Measurements from ENCODE around the gene KCNG3. TPM values are rescaled to one million over a fixed set of nuclear protein-coding genes. Genes with fewer than 3 reads are reported as not detected.

The KCNG3 gene
- total RNA-seq, 1 experiment from 2014 or later = 0.94 TPM

- no TSS peak for BruUV-seq (replicated peaks)
- H3K4me3 Mint-ChIP-seq (ENCODE audit: low read depth, unreplicated experiment) = no peak overlapping the region
- H3K27me3 Mint-ChIP-seq (ENCODE audit: unreplicated experiment) = no peaks in the 10 kb centered on the region
- no peaks in the 10 kb centered on the region for H3K36me3 Mint-ChIP-seq (ENCODE audit: insufficient read depth, unreplicated experiment)
- no peak for DNase-seq
- CTCF ChIA-PET = no interaction called here
- H3K9me3 Mint-ChIP-seq (ENCODE audit: low read depth, unreplicated experiment) = no peaks in the 10 kb centered on the region
- no peak for TF ChIP-seq CTCF (IDR thresholded peaks at IDR 0.05; ENCODE audit: unreplicated experiment)
- no peaks in the 10 kb centered on the region for H3K4me1 Mint-ChIP-seq (ENCODE audit: low read depth, unreplicated experiment)
- no peak overlapping the region for H3K27ac Mint-ChIP-seq (ENCODE audit: unreplicated experiment)
- intact Hi-C loops (cut with micrococcal nuclease; ENCODE audit: unreplicated experiment) = no loop called here
Observed at GRCh38 chr2:42438685-42439084, 55.1 kb downstream of the KCNG3 start.

- Mint-ChIP-seq H3K27me3 (ENCODE audit: unreplicated experiment) (no peaks in the 10 kb centered on the region), H3K4me3 (ENCODE audit: low read depth, unreplicated experiment) (no peak overlapping the region), H3K4me1 (ENCODE audit: low read depth, unreplicated experiment) (no peaks in the 10 kb centered on the region), H3K36me3 (ENCODE audit: insufficient read depth, unreplicated experiment) (no peaks in the 10 kb centered on the region), H3K9me3 (ENCODE audit: low read depth, unreplicated experiment) (no peaks in the 10 kb centered on the region), H3K27ac (ENCODE audit: unreplicated experiment) (no peak overlapping the region)
- no peak for DNase-seq
- no peak for TF ChIP-seq CTCF (IDR thresholded peaks at IDR 0.05; ENCODE audit: unreplicated experiment)
- CTCF ChIA-PET = no interaction called here
- intact Hi-C loops (cut with micrococcal nuclease; ENCODE audit: unreplicated experiment) = no loop called here
- no TSS peak for BruUV-seq (replicated peaks)
Observed at GRCh38 chr2:42436370-42436769, 57.4 kb downstream of the KCNG3 start.

- no peak overlapping the region for H3K4me3 Mint-ChIP-seq (ENCODE audit: low read depth, unreplicated experiment)
- no peak for DNase-seq
- H3K27ac Mint-ChIP-seq (ENCODE audit: unreplicated experiment) = no peak overlapping the region
- no peaks in the 10 kb centered on the region for H3K4me1 Mint-ChIP-seq (ENCODE audit: low read depth, unreplicated experiment)
- no peak for TF ChIP-seq CTCF (IDR thresholded peaks at IDR 0.05; ENCODE audit: unreplicated experiment)
- BruUV-seq (replicated peaks) = no TSS peak
- H3K9me3 Mint-ChIP-seq (ENCODE audit: low read depth, unreplicated experiment) = no peaks in the 10 kb centered on the region
- CTCF ChIA-PET = no interaction called here
- no peaks in the 10 kb centered on the region for H3K36me3 Mint-ChIP-seq (ENCODE audit: insufficient read depth, unreplicated experiment)
- H3K27me3 Mint-ChIP-seq (ENCODE audit: unreplicated experiment) = no peaks in the 10 kb centered on the region
- intact Hi-C loops (cut with micrococcal nuclease; ENCODE audit: unreplicated experiment) = no loop called here
Observed at GRCh38 chr2:42435628-42436027, 58.2 kb downstream of the KCNG3 start.

GRCh38 chr2:42430188-42430587 is 63.6 kb downstream of the KCNG3 start:
- CTCF ChIA-PET = no interaction called here
- intact Hi-C loops (cut with micrococcal nuclease; ENCODE audit: unreplicated experiment) = no loop called here
- H3K27ac Mint-ChIP-seq (ENCODE audit: unreplicated experiment) = no peak overlapping the region
- no TSS peak for BruUV-seq (replicated peaks)
- no peaks in the 10 kb centered on the region for H3K4me1 Mint-ChIP-seq (ENCODE audit: low read depth, unreplicated experiment)
- DNase-seq = no peak
- no peak overlapping the region for H3K4me3 Mint-ChIP-seq (ENCODE audit: low read depth, unreplicated experiment)
- no peaks in the 10 kb centered on the region for H3K9me3 Mint-ChIP-seq (ENCODE audit: low read depth, unreplicated experiment)
- no peak for TF ChIP-seq CTCF (IDR thresholded peaks at IDR 0.05; ENCODE audit: unreplicated experiment)
- H3K36me3 Mint-ChIP-seq (ENCODE audit: insufficient read depth, unreplicated experiment) = no peaks in the 10 kb centered on the region
- no peaks in the 10 kb centered on the region for H3K27me3 Mint-ChIP-seq (ENCODE audit: unreplicated experiment)

- Mint-ChIP-seq H3K27ac (ENCODE audit: unreplicated experiment) (no peak overlapping the region), H3K9me3 (ENCODE audit: low read depth, unreplicated experiment) (no peaks in the 10 kb centered on the region), H3K4me1 (ENCODE audit: low read depth, unreplicated experiment) (no peaks in the 10 kb centered on the region), H3K36me3 (ENCODE audit: insufficient read depth, unreplicated experiment) (no peaks in the 10 kb centered on the region), H3K4me3 (ENCODE audit: low read depth, unreplicated experiment) (no peak overlapping the region), H3K27me3 (ENCODE audit: unreplicated experiment) (no peaks in the 10 kb centered on the region)
- no TSS peak for BruUV-seq (replicated peaks)
- no peak for TF ChIP-seq CTCF (IDR thresholded peaks at IDR 0.05; ENCODE audit: unreplicated experiment)
- CTCF ChIA-PET = no interaction called here
- DNase-seq = no peak
- intact Hi-C loops (cut with micrococcal nuclease; ENCODE audit: unreplicated experiment) = no loop called here
Observed at GRCh38 chr2:42429352-42429751, 64.4 kb downstream of the KCNG3 start.

Data from Calu3 (cell line).